ENCODE data around the gene DMBT1.

DMBT1 gene

GRCh38 chr10:122560279-122560804 lies at the start of gene DMBT1:
DMBT1 (plus strand) TSS chr10:122560754; CDS start chr10:122560771, 17 bp downstream.
- DNase-seq (ENCODE audit: low spot score) = no peak

- DNase-seq (ENCODE audit: low spot score) = no peak
Measured at GRCh38 chr10:122513053-122513452, 47.5 kb upstream of the DMBT1 start.

GRCh38 chr10:122514045-122514840 lies 46.3 kb upstream of the DMBT1 start:
- no peak for DNase-seq (ENCODE audit: low spot score)

GRCh38 chr10:122515022-122515424 lies 45.5 kb upstream of the DMBT1 start:
- DNase-seq (ENCODE audit: low spot score) = no peak

- DNase-seq (ENCODE audit: low spot score) = no peak
Measured at GRCh38 chr10:122515588-122516231, 44.8 kb upstream of the DMBT1 start.

GRCh38 chr10:122516734-122517133 lies 43.8 kb upstream of the DMBT1 start:
- DNase-seq (ENCODE audit: low spot score) = no peak

GRCh38 chr10:122519144-122519543 lies 41.4 kb upstream of the DMBT1 start:
- DNase-seq (ENCODE audit: low spot score) = no peak

GRCh38 chr10:122519873-122520272 lies 40.7 kb upstream of the DMBT1 start:
- DNase-seq (ENCODE audit: low spot score) = no peak

- no peak for DNase-seq (ENCODE audit: low spot score)
Measured at GRCh38 chr10:122521011-122521410, 39.5 kb upstream of the DMBT1 start.

GRCh38 chr10:122524811-122525210 lies 35.7 kb upstream of the DMBT1 start:
- no peak for DNase-seq (ENCODE audit: low spot score)

GRCh38 chr10:122525788-122526187 lies 34.8 kb upstream of the DMBT1 start:
- DNase-seq (ENCODE audit: low spot score) = no peak

GRCh38 chr10:122526892-122527291 lies 33.7 kb upstream of the DMBT1 start:
- no peak for DNase-seq (ENCODE audit: low spot score)

GRCh38 chr10:122530177-122530576 lies 30.4 kb upstream of the DMBT1 start:
- no peak for DNase-seq (ENCODE audit: low spot score)

- no peak for DNase-seq (ENCODE audit: low spot score)
Measured at GRCh38 chr10:122531261-122531660, 29.3 kb upstream of the DMBT1 start.

- no peak for DNase-seq (ENCODE audit: low spot score)
Measured at GRCh38 chr10:122531939-122532338, 28.6 kb upstream of the DMBT1 start.

- no peak for DNase-seq (ENCODE audit: low spot score)
Measured at GRCh38 chr10:122532601-122533296, 27.8 kb upstream of the DMBT1 start.

GRCh38 chr10:122537545-122537944 lies 23.0 kb upstream of the DMBT1 start:
- no peak for DNase-seq (ENCODE audit: low spot score)

- no peak for DNase-seq (ENCODE audit: low spot score)
Measured at GRCh38 chr10:122541541-122542002, 19.0 kb upstream of the DMBT1 start.

- DNase-seq (ENCODE audit: low spot score) = no peak
Measured at GRCh38 chr10:122543676-122544445, 16.7 kb upstream of the DMBT1 start.

- no peak for DNase-seq (ENCODE audit: low spot score)
Measured at GRCh38 chr10:122544493-122544892, 16.1 kb upstream of the DMBT1 start.

GRCh38 chr10:122546242-122546641 lies 14.3 kb upstream of the DMBT1 start:
- DNase-seq (ENCODE audit: low spot score) = no peak
